ENCODE measurements around the gene PANK1.
"Not testable (repeated sequence)": the region's sequence is repeated elsewhere in the genome, so short reads cannot be mapped to it uniquely, and the experiment has no call there.

The PANK1 gene

GRCh38 chr10:89566095-89566950 is 78.7 kb downstream of the PANK1 start:
- DNase-seq, result no peak

GRCh38 chr10:89565180-89565579 is 79.9 kb downstream of the PANK1 start:
- no peak for DNase-seq

GRCh38 chr10:89563861-89564478 is 81.1 kb downstream of the PANK1 start:
- no peak for DNase-seq

- no peak for DNase-seq
Measured at GRCh38 chr10:89563311-89563710, 81.7 kb downstream of the PANK1 start.

GRCh38 chr10:89556600-89556999 is 88.4 kb downstream of the PANK1 start:
- no peak for DNase-seq

- DNase-seq, result no peak
Measured at GRCh38 chr10:89555688-89556445, 89.2 kb downstream of the PANK1 start.

GRCh38 chr10:89554433-89554832 is 90.6 kb downstream of the PANK1 start:
- DNase-seq, result no peak

- DNase-seq, result no peak
Measured at GRCh38 chr10:89553064-89553734, 91.8 kb downstream of the PANK1 start.

- DNase-seq, result no peak
Measured at GRCh38 chr10:89552213-89552612, 92.8 kb downstream of the PANK1 start.

GRCh38 chr10:89550509-89550908 is 94.5 kb downstream of the PANK1 start:
- DNase-seq, result no peak

- DNase-seq, result no peak
Measured at GRCh38 chr10:89549510-89549909, 95.5 kb downstream of the PANK1 start.

GRCh38 chr10:89548673-89549072 is 96.4 kb downstream of the PANK1 start:
- no peak for DNase-seq

GRCh38 chr10:89547853-89548513 is 97.1 kb downstream of the PANK1 start:
- no peak for DNase-seq

- not testable (repeated sequence) for DNase-seq
Measured at GRCh38 chr10:89546651-89547050, 98.4 kb downstream of the PANK1 start.

GRCh38 chr10:89543841-89544240 is 101.2 kb downstream of the PANK1 start:
- no peak for DNase-seq

GRCh38 chr10:89540420-89540949 is 104.6 kb downstream of the PANK1 start:
- DNase-seq, result no peak

- no peak for DNase-seq
Measured at GRCh38 chr10:89537364-89537763, 107.7 kb downstream of the PANK1 start.

GRCh38 chr10:89536013-89536354 is 109.1 kb downstream of the PANK1 start:
- DNase-seq, result no peak

- no peak for DNase-seq
Measured at GRCh38 chr10:89535171-89536012, 109.7 kb downstream of the PANK1 start, which contains the start of gene SLC16A12. TSS of gene SLC16A12 (minus strand) at chr10:89535594. CDS start at chr10:89462578, 73,016 bp downstream.

GRCh38 chr10:89534826-89535166 is 110.2 kb downstream of the PANK1 start:
- no peak for DNase-seq
